LNCaP clone FGC (cell line): ENCODE measurements around the gene DHRS2.

Experiments used
- DNase-seq: peaks from one replicate; pipeline ENCODE4 v3.0.0-alpha.2; 2011; ENCODE audit warnings: low read depth
- H3K4me3 ChIP-seq: 2 replicates; pipeline ENCODE4 v1.5.1; 2011; ENCODE audit warnings: mild to moderate bottlenecking, low read depth, low read length, control low read depth
- CTCF ChIP-seq: IDR thresholded peaks from 2 replicates; pipeline ENCODE4 v1.5.1; 2012; ENCODE audit warnings: mild to moderate bottlenecking; ENCODE audit not compliant: control insufficient read depth, insufficient read depth; ENCODE audit errors: extremely low read depth

Gene DHRS2

GRCh38 chr14:23620177-23620702 is 15.9 kb upstream of the DHRS2 start:
- TF ChIP-seq CTCF: no peak
- DNase-seq: no peak
- H3K4me3 ChIP-seq: no peak overlapping the region

- TF ChIP-seq CTCF: no peak
- H3K4me3 ChIP-seq: no peak overlapping the region
- no peak for DNase-seq
Observed at GRCh38 chr14:23621204-23621931, 14.8 kb upstream of the DHRS2 start.

GRCh38 chr14:23621932-23622730 is 14.0 kb upstream of the DHRS2 start:
- TF ChIP-seq CTCF: no peak
- no peak overlapping the region for H3K4me3 ChIP-seq
- DNase-seq: no peak

- H3K4me3 ChIP-seq: no peak overlapping the region
- TF ChIP-seq CTCF: no peak
Observed at GRCh38 chr14:23622990-23623389, 13.2 kb upstream of the DHRS2 start.

GRCh38 chr14:23623962-23624361 is 12.2 kb upstream of the DHRS2 start:
- no peak for TF ChIP-seq CTCF
- H3K4me3 ChIP-seq: no peak overlapping the region
- no peak for DNase-seq

More at GRCh38 chr14:23622990-23623389, 13.2 kb upstream of the DHRS2 start:
- no peak for DNase-seq

GRCh38 chr14:23624830-23625404 is 11.2 kb upstream of the DHRS2 start:
- no peak for DNase-seq
- no peak for TF ChIP-seq CTCF
- no peak overlapping the region for H3K4me3 ChIP-seq
